22Rv1 (cell line): ENCODE measurements around the gene PNLIPRP1.

Experiments used
- ZFX ChIP-seq: fragments of 450-650 bp; IDR thresholded peaks from 2 replicates; pipeline ENCODE4 v1.6.1; 2017; ENCODE audit warnings: antibody characterized with exemption, borderline replicate concordance
- TF ChIP-seq, protein P1 (sequence below): fragments of 450-650 bp; IDR thresholded peaks from 2 replicates; pipeline ENCODE4 v1.5.1; 2017; ENCODE audit warnings: mild to moderate bottlenecking

DNA sequence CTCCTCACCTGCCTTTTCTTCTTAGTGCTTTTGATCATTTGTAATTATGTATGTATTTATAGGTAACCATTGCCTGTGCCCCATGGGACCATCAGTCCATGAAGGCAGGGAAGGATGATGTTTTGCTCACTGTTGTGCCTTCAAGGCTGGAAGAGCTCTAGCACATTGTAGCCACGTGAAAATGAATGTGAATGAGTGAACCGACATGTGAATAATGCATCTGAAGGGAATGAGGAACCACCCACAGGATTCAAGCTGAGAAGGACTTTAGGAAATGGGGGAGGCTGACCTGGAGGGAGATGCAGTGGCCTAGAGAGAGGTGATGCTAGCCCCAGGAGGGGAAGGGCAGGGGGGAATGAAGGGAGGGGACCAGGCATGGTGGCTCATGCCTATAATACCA, 24.0 kb downstream of the PNLIPRP1 start:
- TF ChIP-seq, protein P1, sequence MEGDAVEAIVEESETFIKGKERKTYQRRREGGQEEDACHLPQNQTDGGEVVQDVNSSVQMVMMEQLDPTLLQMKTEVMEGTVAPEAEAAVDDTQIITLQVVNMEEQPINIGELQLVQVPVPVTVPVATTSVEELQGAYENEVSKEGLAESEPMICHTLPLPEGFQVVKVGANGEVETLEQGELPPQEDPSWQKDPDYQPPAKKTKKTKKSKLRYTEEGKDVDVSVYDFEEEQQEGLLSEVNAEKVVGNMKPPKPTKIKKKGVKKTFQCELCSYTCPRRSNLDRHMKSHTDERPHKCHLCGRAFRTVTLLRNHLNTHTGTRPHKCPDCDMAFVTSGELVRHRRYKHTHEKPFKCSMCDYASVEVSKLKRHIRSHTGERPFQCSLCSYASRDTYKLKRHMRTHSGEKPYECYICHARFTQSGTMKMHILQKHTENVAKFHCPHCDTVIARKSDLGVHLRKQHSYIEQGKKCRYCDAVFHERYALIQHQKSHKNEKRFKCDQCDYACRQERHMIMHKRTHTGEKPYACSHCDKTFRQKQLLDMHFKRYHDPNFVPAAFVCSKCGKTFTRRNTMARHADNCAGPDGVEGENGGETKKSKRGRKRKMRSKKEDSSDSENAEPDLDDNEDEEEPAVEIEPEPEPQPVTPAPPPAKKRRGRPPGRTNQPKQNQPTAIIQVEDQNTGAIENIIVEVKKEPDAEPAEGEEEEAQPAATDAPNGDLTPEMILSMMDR, result no peak
- TF ChIP-seq ZFX, result no peak
